GM12878 (cell line): Measurements from ENCODE around the gene COX6B2. TPM values are rescaled to one million over a fixed set of nuclear protein-coding genes. Genes with fewer than 3 reads are reported as not detected.

ENCODE experiments used
- ATAC-seq: fragments of 200-7000 bp; cut with Tn5 transposase; 3 replicates; pipeline ENCODE4 v1.9.1; 2020; ENCODE audit warnings: mild to moderate bottlenecking, moderate library complexity
- BruUV-seq: library from RNA; stranded (reverse); fragments of 400-500 nt; replicated peaks from 2 replicates; lab custom pipeline; 2021; lab: Mats Ljungman, UMichigan
- CTCF ChIA-PET: fragments of 300-600 bp; sonication (Branson Sonifier 250); formaldehyde crosslinking; extraction: SDS; loops from one replicate; lab custom pipeline; 2021; ENCODE audit warnings: inconsistent platforms; lab: Yijun Ruan, JAX
- POLR2A ChIA-PET: fragments of 350-600 bp; formaldehyde crosslinking; extraction: SDS; loops from one replicate; lab custom pipeline; 2021; ENCODE audit warnings: inconsistent platforms; lab: Charles Lee
- RAD21 ChIA-PET: fragments of 300-600 bp; sonication (Branson Sonifier 250); formaldehyde crosslinking; loops from one replicate; lab custom pipeline; 2023; ENCODE audit warnings: antibody characterized with exemption; ENCODE audit not compliant: unreplicated experiment; lab: Charles Lee
- SMC1A ChIA-PET: fragments of 300-600 bp; sonication (Branson Sonifier 250); formaldehyde crosslinking; loops from one replicate; lab custom pipeline; 2023; ENCODE audit not compliant: unreplicated experiment, uncharacterized antibody; lab: Charles Lee
- DNase-seq: peaks from one replicate; pipeline ENCODE4 v3.0.0-alpha.2; 2011; ENCODE audit warnings: low read depth, low spot score
- FAIRE-seq: peaks from 3 replicates; lab custom pipeline; 2011; peaks lifted over from hg19 to GRCh38; lab: Jason Lieb, UNC
- H2AFZ ChIP-seq: 2 replicates; pipeline ENCODE4 v1.6.0; 2011; ENCODE audit warnings: low read depth, low read length, control low read depth; ENCODE audit not compliant: control insufficient read depth
- H3K27ac ChIP-seq: 2 replicates; pipeline ENCODE4 v1.5.1; 2011; ENCODE audit warnings: control low read depth; ENCODE audit not compliant: control insufficient read depth, insufficient read depth
- H3K27me3 ChIP-seq, 2 experiments: replicated peaks in 1 of 2; 2 replicates each; pipeline versions ENCODE4 v1.6.0 to v1.6.1; 2011; ENCODE audit warnings: low read length in 1 of 2; ENCODE audit not compliant: control insufficient read depth in 2 of 2, insufficient read depth in 2 of 2
- H3K36me3 ChIP-seq, 2 experiments: 2 replicates each; pipeline ENCODE4 v1.5.1; 2011; ENCODE audit warnings: low read length in 1 of 2; ENCODE audit not compliant: control insufficient read depth in 2 of 2, insufficient read depth in 2 of 2
- H3K4me1 ChIP-seq: 2 replicates; pipeline ENCODE4 v1.6.1; 2011; ENCODE audit warnings: mild to moderate bottlenecking, low read length, moderate library complexity, mixed read lengths; ENCODE audit not compliant: control insufficient read depth, insufficient read depth
- H3K4me2 ChIP-seq: 2 replicates; pipeline ENCODE4 v1.6.0; 2011; ENCODE audit warnings: control low read depth; ENCODE audit not compliant: control insufficient read depth, insufficient read depth
- H3K4me3 ChIP-seq: fragments of 200-600 bp; sonication (generic); 2 replicates; pipeline ENCODE4 v1.5.1; 2016
- H3K79me2 ChIP-seq: 2 replicates; pipeline ENCODE4 v1.6.0; 2011; ENCODE audit warnings: low read length; ENCODE audit not compliant: control insufficient read depth, insufficient read depth
- H3K9ac ChIP-seq: 2 replicates; pipeline ENCODE4 v1.8.0; 2011; ENCODE audit warnings: low read length, control low read depth, mixed read lengths; ENCODE audit not compliant: control insufficient read depth, insufficient read depth
- H3K9me3 ChIP-seq: replicated peaks from 3 replicates; pipeline ENCODE4 v1.5.1; 2011; ENCODE audit warnings: mild to moderate bottlenecking, low read length; ENCODE audit not compliant: control insufficient read depth, insufficient read depth
- H4K20me1 ChIP-seq: 2 replicates; pipeline ENCODE4 v1.6.0; 2011; ENCODE audit not compliant: control insufficient read depth, insufficient read depth
- CHD2 ChIP-seq: IDR thresholded peaks from 2 replicates; pipeline ENCODE4 v1.6.1; 2011; ENCODE audit warnings: low read depth, low read length, improper control_type of control experiment, borderline replicate concordance
- POLR2A ChIP-seq: IDR thresholded peaks from 2 replicates; pipeline ENCODE4 v1.6.1; 2011; ENCODE audit warnings: low read depth, mild to moderate bottlenecking, low read length
- PRDM15 ChIP-seq: fragments of 450-650 bp; formaldehyde crosslinking; IDR thresholded peaks from 2 replicates; pipeline ENCODE4 v1.4.0; 2020; ENCODE audit warnings: mild to moderate bottlenecking, moderate library complexity
- SREBF1 ChIP-seq: IDR thresholded peaks from 2 replicates; pipeline ENCODE4 v1.6.1; 2012; ENCODE audit warnings: mild to moderate bottlenecking, low read length
- SREBF2 ChIP-seq: IDR thresholded peaks from 2 replicates; pipeline ENCODE4 v1.6.1; 2012; ENCODE audit warnings: mild to moderate bottlenecking, low read length
- SRF ChIP-seq, 2 experiments: IDR thresholded peaks; 2 replicates each; pipeline ENCODE4 v1.6.1; 2011; ENCODE audit warnings: low read depth in 2 of 2, low read length in 2 of 2, mild to moderate bottlenecking in 1 of 2, moderate library complexity in 1 of 2
- TARDBP ChIP-seq: IDR thresholded peaks from 2 replicates; pipeline ENCODE4 v1.6.1; 2016; ENCODE audit warnings: borderline replicate concordance
- TCF12 ChIP-seq: IDR thresholded peaks from 2 replicates; pipeline ENCODE4 v1.6.1; 2011; ENCODE audit warnings: low read depth, mild to moderate bottlenecking, low read length
- WGBS: methylation state at CpG from one replicate; pipeline ENCODE4 v1.1.6; 2016; ENCODE audit warnings: low lambda C conversion rate; ENCODE audit not compliant: insufficient replicate concordance, insufficient coverage; ENCODE audit errors: missing lambda C conversion rate; 5-methylcytosine and 5-hydroxymethylcytosine counted together
- in situ Hi-C: fragments of 300-500 bp; cut with MboI; formaldehyde crosslinking; loops from 9 replicates; pipeline ENCODE4 v1.14.3; 2018; ENCODE audit warnings: mixed read lengths
- intact Hi-C: fragments of 100-400 bp; cut with micrococcal nuclease; formaldehyde crosslinking; loops from one replicate; pipeline ENCODE4 v1.14.2; 2022; ENCODE audit not compliant: unreplicated experiment
- polyA plus RNA-seq, 11 experiments: library from polyadenylated mRNA; depleted of rRNA in 4 of 11; unstranded in 6 of 11; stranded (reverse) in 5 of 11; fragments of >200 nt; fragmentation: Nextera tagmentation in 4 of 11; fragmentation: Illumina TruSeq in 1 of 11; extraction: Ambion mirVana in 4 of 11; extraction: Trizol in 1 of 11; gene quantifications; 1 replicate in 1 of 11; 2 replicates in 10 of 11; pipeline versions ENCODE4 v1.2.1 to v1.2.3, GENCODE V29; 2011 to 2016; ENCODE audit warnings: inconsistent platforms in 2 of 11, missing spikeins in 2 of 11, low read depth in 1 of 11
- total RNA-seq, 4 experiments: library from RNA; depleted of rRNA in 3 of 4; stranded (reverse); fragments of >200 nt in 3 of 4; fragmentation: Illumina TruSeq in 1 of 4; extraction: Trizol in 1 of 4; gene quantifications; 2 replicates each; pipeline versions ENCODE4 v1.2.1 to v1.2.3, GENCODE V29; 2013 to 2021

Gene COX6B2
- total and polyA plus RNA-seq, 10 of the 15 experiments (the other 5 are each of a cell fraction or from before 2014, with no cell fraction given) = 0.05 to 0.08 (median 0.07) TPM; not detected in 6

DNA sequence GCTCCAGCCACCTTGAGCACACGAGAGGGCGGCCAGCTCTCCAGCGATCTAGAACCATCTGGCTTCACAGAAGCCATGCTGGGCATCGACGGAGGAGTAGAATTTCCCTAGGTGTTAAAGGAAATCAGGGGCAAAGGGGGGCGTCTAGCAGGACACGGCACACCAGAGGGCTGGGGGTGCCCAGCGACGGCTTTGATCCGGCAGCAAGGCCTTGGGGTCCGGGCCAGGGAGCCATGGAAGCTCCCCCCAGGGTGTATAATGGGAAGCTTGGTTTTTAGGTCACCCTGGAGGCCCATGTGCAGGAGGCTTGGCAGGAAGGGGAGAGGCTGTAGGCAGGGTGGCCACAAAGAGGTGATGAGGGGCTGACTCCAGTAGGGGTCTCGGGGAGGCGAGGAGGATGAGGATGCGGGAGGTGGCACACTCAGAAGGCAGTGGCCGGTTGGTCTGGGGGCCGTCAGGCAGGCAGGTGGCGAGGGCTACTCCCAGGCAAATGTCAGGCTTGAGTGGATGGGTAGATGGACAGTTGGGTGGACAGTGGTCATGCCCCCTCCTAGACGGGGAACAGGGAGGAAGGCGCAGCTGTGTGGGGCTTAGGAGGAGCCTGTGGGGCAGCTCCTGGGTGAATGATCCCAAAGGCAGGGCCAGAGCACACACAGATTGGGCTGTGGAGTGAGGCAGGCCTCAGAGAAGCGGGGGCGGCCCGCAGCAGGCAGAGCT, 9.3 kb downstream of the COX6B2 start:
- H3K27ac ChIP-seq = no peak overlapping the region
- intact Hi-C loops (no loop called here), in situ Hi-C loops (no loop called here)
- no peaks in the 10 kb centered on the region for H4K20me1 ChIP-seq
- no TSS peak for BruUV-seq
- no peaks in the 10 kb centered on the region; a peak in 1 of 4 replicates for H3K36me3 ChIP-seq
- no peak for DNase-seq
- H3K4me1 ChIP-seq = peaks cover 4% of the 10 kb centered on the region; the same call in 1 of the 2 replicates
- no peak overlapping the region for H3K9ac ChIP-seq
- H3K79me2 ChIP-seq = peaks cover 4% of the 10 kb centered on the region
- no peak for FAIRE-seq
- no peak overlapping the region for H3K4me2 ChIP-seq
- WGBS = 78% methylated on average over 19 of the region's 22 CpGs
- H2AFZ ChIP-seq = no peak overlapping the region
- no peaks in the 10 kb centered on the region for H3K27me3 ChIP-seq
- no peaks in the 10 kb centered on the region for H3K9me3 ChIP-seq
- ChIA-PET RAD21 (no interaction called here), SMC1A (no interaction called here), POLR2A (interaction anchor here (0.5 kb wide), 1 partner anchor 19 kb away, joined by 3 read pairs; no protein-coding TSS in a partner anchor), CTCF (no interaction called here)
- H3K4me3 ChIP-seq = no peak overlapping the region
- no peak for TF ChIP-seq TARDBP
- no peak for TF ChIP-seq PRDM15
- TF ChIP-seq POLR2A = 0 out of 2 replicates have a peak, but pooled peaks have one; percentile 21
- no peak for TF ChIP-seq CHD2
- TF ChIP-seq SREBF2 = no peak
- TF ChIP-seq TCF12 = no peak
- no peak for TF ChIP-seq SRF (IDR thresholded peaks at IDR 0.05; ENCODE audit: low read depth in 2 of 2, low read length in 2 of 2)
- no peak for TF ChIP-seq SREBF1
- no peak for ATAC-seq
